RWPE1 (cell line): ENCODE data around the gene MKRN1.

Experiments used
- CTCF ChIA-PET: fragments of 350-600 bp; sonication (Branson Sonifier 250); formaldehyde crosslinking; extraction: SDS; loops from one replicate; lab custom pipeline; 2021; lab: Yijun Ruan, JAX
- POLR2A ChIA-PET: fragments of 400-600 bp; formaldehyde crosslinking; extraction: SDS; loops from one replicate; lab custom pipeline; 2020; ENCODE audit warnings: antibody characterized with exemption; ENCODE audit not compliant: low non-redundant PET; lab: Yijun Ruan, JAX
- DNase-seq: peaks from one replicate; pipeline ENCODE4 v3.0.0; 2012; ENCODE audit warnings: low spot score
- H3K27ac ChIP-seq: fragments of 450-650 bp; 2 replicates; pipeline ENCODE4 v1.5.1; 2017
- CTCF ChIP-seq: fragments of 450-650 bp; conservative IDR thresholded peaks from 2 replicates; pipeline ENCODE4 v1.5.1; 2017; ENCODE audit warnings: low read depth, mild to moderate bottlenecking

MKRN1 gene

GRCh38 chr7:140484951-140485499, 5.7 kb upstream of the MKRN1 start:
- CTCF ChIA-PET = no interaction called here
- TF ChIP-seq CTCF = no peak
- POLR2A ChIA-PET = no interaction called here
- peak overlapping the region; percentile 76 for H3K27ac ChIP-seq
- no peak for DNase-seq

- H3K27ac ChIP-seq = no peak overlapping the region
- POLR2A ChIA-PET = no interaction called here
- CTCF ChIA-PET = no interaction called here
These were observed 5.2 kb upstream of the MKRN1 start for GRCh38 chr7:140484479-140484878.

DNA sequence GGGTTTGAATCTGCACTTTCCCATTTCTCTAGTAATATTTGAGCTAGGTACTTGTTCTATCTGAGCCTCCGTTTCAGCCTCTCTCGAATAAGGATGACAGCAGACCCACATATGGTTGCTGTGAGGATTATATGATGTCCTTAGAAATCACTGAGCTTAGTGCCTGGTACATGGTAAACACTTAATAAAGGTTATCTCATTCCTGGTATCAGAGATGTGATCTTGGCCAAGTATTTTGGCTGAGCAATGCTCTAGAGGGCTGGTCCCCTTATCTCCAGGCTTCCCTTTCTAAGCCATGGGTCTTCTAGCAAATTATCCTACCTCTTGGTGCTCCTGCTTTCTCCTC, 407 bp upstream of the MKRN1 start:
- CTCF ChIA-PET = no interaction called here
- TF ChIP-seq CTCF = no peak
- POLR2A ChIA-PET = no interaction called here

More at GRCh38 chr7:140484479-140484878, 5.2 kb upstream of the MKRN1 start:
- DNase-seq = no peak
- no peak for TF ChIP-seq CTCF

DNA sequence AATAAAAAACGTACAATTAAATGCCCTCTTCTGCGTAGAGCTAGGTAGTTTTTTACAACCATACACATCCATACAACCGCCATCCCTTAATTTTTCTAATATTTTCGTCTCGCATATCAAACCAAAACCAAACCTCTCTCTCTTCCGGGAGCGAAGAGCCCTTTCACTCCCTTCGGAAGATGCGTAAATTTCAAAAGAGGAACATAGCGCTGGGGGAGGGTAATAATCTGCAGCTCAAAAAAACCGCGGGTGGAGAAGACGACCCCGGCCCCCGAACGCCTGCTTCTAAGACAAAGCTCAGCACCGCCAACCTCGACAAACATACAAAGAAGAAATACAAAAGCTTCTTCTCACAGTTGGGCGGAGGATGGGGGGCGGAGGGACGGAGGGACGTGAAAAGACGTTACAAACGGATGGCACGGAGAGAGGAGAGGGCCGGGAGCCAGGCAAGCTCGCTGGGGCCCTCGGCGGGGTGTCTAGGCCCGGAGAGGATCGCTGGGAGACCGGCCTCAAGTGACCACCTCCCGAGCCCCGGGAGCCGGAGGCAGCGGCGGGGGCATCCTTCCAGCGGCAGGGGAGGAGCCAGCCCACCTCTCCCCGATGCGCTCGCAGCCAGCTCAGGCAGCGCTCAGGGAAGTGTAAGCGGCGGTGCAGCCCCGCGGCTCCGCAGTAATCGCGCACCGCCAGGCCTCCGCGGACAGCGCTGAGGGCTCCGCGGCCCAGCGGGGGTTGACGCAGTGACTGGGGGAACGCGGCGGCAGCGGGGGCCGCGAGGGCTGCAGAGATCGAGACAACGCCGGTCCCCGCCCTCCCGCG, 851 bp downstream of the MKRN1 start:
- CTCF ChIA-PET = interaction anchor here (0.7 to 0.9 kb wide), 2 partner anchors 174 to 236 kb away, joined by 3 to 4 read pairs; no protein-coding TSS in a partner anchor
- POLR2A ChIA-PET = no interaction called here
- H3K27ac ChIP-seq = peak overlapping the region; percentile 90
- TF ChIP-seq CTCF = no peak
- peak; percentile 37 for DNase-seq

More for the DNA sequence above, 407 bp upstream of the MKRN1 start:
- no peak for DNase-seq
- H3K27ac ChIP-seq = peak overlapping the region; percentile 90

GRCh38 chr7:140476698-140477261, 2.5 kb downstream of the MKRN1 start:
- CTCF ChIA-PET = interaction anchor here (0.9 kb wide), 1 partner anchor 18 kb away, joined by 3 read pairs; no protein-coding TSS in a partner anchor
- DNase-seq = no peak
- H3K27ac ChIP-seq = peak overlapping the region; percentile 48; the same call in 1 of the 2 replicates
- POLR2A ChIA-PET = no interaction called here
- TF ChIP-seq CTCF = no peak

- ChIA-PET CTCF (interaction anchor here (0.6 kb wide), 1 partner anchor 726 kb away, joined by 5 read pairs; no protein-coding TSS in a partner anchor), POLR2A (no interaction called here)
- peak; percentile 80 for TF ChIP-seq CTCF
- no peak overlapping the region for H3K27ac ChIP-seq
- DNase-seq = peak; percentile 32
These were observed 3.5 kb downstream of the MKRN1 start for GRCh38 chr7:140475747-140476333.
